Measurements from ENCODE around the gene SBNO2.

- no peak for TF ChIP-seq SUZ12 (IDR thresholded peaks at IDR 0.05; ENCODE audit: extremely low read depth, insufficient read depth, insufficient read length)
- no peak for TF ChIP-seq ZNF274 (IDR thresholded peaks at IDR 0.05; ENCODE audit: low read depth, low read length)
- no peak for TF ChIP-seq YY1 (IDR thresholded peaks at IDR 0.05; ENCODE audit: insufficient read depth, insufficient read length)
Measured at GRCh38 chr19:1066251-1066747, 107.8 kb downstream of the SBNO2 start.

Measured in NT2/D1 (cell line).